Hepatic stellate cell (primary cell): Measurements from ENCODE around the gene SP1.
"Not testable (repeated sequence)": the region's sequence is repeated elsewhere in the genome, so short reads cannot be mapped to it uniquely, and the experiment has no call there.

ENCODE experiments used
- DNase-seq: peaks from one replicate; pipeline ENCODE4 v3.0.0; 2011; ENCODE audit warnings: low spot score

SP1 gene

DNA sequence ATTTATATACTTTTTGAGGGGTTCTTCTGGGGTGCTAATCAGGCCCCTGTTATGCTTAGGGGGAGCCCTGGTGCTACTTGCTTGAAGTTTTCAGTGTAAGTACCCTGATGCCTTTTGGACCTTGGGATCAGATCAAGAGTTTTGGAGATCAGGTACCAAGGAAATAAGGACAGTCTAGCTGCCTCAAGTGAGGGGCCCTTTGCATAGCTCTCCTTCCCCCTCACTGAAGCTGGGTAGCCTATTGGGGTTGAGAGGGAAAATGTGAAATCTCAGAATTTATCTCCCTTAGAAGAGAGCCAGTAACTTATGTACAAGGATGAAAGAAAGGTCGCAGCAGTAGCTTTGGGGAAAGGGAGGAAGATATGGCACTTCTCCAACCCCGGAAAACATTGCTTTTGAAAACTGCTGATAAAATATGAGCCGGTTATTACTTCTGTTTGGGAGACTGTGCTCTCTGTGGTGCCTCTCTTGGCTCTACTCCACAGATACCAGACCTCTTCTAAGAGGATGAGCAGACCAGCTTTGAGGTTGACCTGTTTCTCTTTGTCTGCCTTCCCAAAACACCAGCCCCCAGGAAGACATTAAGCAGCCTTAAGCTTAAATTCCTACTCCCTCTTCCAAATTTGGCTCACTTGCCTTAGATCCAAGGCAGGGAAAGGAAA is 34.9 kb downstream of the SP1 start:
- DNase-seq = no peak

DNA sequence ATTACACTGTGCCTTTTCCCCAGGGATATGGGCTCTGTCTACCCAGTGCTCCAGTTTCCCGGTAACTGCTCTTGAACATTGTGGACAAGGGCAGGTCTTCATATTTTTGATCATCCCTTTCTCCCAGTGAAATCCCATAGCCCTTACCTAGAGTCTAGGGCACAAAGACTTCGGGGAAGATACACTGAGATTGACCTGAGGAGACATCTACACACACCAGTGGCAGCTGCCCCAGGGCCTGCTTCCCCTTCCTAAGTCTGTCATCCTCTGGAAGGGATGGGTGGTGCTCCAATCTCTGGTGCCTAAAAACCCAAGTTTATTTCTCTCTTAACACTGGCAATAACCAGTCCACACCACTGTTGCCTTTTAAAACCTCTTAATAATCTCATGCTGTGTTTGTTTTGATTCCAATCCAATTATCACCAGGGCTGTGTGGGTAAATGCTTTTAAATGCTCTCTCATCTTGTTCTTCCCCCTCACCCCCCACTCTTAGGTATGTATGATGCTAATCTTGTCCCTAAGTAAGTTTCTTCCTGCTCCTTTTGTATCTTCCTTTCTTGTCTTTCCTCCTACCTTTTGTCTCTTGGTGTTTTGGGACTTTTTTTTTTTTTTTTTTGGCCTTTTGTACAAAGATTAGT is 35.9 kb downstream of the SP1 start:
- not testable (repeated sequence) for DNase-seq

DNA sequence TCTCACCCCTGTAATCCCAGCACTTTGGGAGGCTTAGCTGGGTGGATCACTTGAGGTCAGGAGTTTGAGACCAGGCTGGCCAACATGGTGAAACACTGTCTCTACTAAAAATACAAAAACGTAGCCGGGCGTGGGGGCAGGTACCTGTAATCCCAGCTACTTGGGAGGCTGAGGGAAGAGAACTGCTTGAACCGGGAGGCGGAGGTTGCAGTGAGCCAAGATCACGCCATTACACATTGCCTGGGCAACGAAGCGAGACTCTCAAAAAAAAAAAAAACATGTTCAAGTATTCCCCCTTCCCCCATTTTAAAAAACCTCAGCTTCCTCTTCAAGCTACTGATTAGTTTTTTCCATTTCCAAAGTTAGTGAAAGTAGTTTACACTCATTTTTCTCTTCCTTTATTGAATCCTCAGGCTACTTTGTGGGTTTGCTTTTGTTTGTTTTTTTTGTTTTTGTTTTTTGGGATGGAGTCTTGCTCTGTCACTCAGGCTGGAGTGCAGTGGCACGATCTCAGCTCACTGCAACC is 37.4 kb downstream of the SP1 start:
- DNase-seq = not testable (repeated sequence)

DNA sequence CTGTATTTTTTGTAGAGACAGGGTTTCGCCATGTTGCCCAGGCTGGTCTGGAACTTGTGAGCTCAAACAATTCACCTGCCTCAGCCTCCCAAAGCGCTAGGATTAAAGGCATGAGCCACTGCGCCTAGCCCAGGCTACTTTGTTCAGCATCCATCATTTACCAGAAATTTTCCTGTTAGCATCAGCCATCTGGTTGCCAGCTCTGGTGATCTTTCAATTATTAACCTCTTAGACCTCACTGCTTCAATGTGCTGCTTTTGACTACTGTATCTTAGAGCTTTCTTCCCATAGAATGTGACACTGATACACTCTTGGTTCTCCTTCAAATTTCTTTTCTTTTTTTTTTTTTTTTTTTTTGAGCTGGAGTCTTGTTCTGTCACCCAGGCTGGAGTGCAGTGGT is 38.2 kb downstream of the SP1 start:
- no peak for DNase-seq

DNA sequence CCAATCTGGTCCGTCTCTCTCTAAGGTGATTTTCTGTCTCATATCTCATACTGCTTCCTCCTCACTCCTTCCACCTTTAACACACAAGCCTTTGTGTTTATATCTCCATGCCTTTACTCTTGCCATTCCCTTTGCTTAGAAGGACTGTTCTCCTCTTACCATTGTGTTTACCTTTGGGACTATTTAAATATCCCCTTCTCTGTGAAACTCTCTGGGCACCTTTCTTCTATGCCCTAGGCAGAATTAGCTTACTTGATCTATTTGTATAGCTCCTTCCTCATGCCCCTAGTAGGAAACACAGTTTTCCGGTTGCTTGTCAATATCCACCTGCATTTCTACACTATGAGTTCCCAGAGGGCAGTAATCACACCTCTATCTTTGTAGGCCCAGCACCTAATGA is 39.8 kb downstream of the SP1 start:
- DNase-seq = no peak

DNA sequence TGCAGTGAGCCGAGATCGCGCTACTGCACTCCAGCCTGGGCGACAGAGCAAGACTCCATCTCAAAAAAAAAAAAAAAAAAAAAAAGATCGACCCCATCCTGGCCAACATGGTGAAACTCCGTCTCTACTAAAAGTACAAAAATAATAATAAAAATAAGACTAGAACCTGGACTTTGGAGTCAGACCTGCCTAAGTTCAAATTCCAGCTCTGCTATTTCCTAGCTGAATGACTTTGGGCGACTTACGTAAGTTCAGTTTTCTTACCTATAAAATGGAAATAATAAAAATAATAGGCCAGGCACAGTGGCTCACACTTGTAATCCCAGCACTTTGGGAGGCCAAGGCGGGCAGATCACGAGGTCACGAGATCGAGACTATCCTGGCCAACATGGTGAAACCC is 42.3 kb downstream of the SP1 start:
- not testable (repeated sequence) for DNase-seq

DNA sequence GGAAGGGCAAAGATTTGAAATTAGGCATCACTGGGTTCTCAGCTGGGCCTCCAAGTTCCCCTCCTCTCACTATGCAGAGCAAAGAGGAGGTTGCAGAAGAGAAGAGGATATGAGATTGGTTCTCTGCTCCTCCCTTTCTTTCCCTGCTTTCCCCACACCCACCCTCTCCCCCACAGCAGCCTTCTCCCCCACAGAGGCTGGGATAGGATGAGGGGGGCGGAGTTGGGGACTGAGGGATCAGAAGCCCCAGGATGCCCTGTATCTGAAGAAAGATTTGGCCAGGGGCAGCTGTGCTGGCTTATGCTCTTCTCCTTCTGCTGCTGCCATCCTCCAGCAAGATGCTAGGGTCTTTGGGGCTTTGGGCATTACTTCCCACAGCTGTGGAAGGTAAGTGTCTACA is 43.6 kb downstream of the SP1 start, which contains the start of gene AMHR2:
Gene AMHR2, plus strand, starts transcription at position 259 of the 400 bp plus-strand sequence. Its CDS starts 80 bp downstream, at position 339.
- no peak for DNase-seq

DNA sequence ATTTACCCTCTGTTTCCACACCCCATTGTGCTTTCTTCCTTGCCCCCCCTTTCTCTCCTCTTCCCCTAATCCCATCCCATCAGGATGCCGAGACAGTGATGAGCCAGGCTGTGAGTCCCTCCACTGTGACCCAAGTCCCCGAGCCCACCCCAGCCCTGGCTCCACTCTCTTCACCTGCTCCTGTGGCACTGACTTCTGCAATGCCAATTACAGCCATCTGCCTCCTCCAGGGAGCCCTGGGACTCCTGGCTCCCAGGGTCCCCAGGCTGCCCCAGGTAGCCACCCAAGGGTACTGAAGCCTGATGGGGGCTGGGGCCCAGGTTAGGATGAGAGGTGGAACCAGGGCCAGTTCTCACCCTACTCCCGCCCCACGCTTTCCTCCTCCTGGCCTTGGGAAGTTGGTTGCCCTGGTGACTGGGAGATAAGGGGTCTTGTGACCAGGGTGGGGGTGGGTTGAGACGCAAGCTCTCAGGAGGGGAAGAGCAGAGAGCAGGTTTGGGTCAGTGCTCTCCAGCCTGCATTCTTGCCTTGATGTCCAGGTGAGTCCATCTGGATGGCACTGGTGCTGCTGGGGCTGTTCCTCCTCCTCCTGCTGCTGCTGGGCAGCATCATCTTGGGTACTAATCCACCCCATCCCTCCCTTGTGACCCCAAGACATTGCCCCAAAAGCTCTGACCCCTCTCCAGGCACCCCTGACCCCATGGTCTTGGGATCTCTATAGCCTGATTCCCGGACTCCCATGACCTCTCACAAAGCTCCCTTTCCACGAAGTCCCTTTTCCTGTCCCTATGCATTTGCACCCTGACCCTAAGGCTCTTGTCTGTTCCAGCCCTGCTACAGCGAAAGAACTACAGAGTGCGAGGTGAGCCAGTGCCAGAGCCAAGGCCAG is 44.9 kb downstream of the SP1 start:
- DNase-seq = no peak

DNA sequence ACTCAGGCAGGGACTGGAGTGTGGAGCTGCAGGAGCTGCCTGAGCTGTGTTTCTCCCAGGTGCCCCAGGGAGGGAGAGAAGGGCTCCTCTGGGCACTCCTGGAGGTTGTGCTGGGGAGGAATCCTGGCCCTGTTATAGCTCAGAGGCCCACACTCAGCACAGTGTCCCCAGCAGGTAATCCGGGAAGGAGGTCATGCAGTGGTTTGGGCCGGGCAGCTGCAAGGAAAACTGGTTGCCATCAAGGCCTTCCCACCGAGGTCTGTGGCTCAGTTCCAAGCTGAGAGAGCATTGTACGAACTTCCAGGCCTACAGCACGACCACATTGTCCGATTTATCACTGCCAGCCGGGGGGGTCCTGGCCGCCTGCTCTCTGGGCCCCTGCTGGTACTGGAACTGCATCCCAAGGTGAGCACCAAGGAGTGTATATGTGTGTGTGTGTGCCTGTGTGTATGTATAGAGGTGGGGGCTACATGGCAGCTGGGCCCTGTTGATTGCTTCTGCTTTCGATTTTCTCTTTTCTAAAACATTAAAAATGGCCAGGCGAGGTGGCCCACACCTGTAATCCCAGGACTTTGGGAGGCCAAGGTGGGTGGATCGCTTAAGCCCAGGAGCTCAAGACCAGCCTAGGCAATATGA is 45.7 kb downstream of the SP1 start:
- DNase-seq = no peak

DNA sequence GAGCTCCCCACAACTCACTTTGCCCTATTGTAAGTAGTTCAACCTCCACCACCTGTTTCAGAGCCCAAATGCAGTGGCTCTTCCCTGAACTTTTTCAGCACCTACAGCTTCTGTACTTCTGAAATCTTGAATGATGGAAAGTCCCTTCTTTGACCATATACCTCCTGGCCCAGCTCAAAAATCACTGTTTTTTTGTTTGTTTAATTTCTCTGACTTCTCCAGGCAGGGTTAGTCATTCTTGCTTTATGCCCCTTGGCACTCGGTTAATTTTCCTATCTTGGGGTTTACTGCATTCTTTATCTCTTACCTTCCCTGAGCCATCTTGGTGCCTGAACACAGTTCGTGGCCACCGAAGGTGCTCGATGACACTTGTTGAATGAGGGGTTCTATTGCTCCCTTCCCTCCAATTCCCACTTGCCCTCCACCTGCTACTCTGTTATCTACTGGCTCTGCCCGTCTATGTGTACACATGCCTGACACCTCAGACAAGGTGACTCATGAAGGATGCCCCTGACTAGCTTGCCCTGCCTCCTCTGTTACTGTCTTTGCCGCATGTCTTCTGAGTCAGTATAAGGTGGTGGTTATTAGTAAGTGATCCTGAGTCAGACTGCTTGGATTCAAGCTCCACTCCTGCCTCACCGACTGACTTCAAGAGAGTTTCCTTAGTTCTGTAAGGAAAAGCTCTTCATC is 48.1 kb downstream of the SP1 start:
- peak; percentile 72 for DNase-seq

DNA sequence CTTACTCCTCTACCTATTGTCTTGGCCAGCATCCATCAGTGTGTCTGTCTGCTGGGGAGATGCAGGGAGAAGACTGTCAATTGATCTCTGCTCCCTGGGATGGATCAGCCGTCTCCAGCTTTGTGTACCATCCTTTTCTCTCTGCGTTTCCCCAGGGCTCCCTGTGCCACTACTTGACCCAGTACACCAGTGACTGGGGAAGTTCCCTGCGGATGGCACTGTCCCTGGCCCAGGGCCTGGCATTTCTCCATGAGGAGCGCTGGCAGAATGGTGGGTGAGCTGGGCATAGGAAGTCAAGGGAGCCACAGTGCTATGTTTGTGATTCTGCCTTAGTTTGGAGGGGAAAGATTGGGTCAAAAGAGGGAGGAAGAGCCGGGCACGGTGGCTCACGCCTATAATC is 48.8 kb downstream of the SP1 start:
- DNase-seq = no peak

DNA sequence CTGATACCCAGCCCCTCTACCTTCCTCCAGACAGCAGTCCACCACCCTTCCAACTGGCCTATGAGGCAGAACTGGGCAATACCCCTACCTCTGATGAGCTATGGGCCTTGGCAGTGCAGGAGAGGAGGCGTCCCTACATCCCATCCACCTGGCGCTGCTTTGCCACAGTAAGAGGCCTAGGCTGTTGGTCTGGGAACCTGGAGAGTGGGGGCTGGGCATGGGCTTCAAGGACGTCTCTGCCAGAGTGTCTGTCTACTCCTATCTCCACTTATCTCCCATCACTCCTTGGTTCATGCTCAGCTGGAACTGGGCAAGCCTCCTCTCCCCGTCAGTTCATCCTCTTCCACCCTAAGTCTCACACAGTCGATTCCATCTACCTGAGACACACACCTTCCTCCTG is 50.1 kb downstream of the SP1 start:
- no peak for DNase-seq

DNA sequence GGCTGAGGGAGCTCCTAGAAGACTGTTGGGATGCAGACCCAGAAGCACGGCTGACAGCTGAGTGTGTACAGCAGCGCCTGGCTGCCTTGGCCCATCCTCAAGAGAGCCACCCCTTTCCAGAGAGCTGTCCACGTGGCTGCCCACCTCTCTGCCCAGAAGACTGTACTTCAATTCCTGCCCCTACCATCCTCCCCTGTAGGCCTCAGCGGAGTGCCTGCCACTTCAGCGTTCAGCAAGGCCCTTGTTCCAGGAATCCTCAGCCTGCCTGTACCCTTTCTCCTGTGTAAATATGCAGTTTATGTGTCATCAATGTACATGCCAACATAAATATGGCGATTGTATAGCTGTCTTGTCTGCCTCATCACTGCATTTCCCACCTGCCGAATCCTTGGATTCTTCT is 51.2 kb downstream of the SP1 start:
- no peak for DNase-seq

DNA sequence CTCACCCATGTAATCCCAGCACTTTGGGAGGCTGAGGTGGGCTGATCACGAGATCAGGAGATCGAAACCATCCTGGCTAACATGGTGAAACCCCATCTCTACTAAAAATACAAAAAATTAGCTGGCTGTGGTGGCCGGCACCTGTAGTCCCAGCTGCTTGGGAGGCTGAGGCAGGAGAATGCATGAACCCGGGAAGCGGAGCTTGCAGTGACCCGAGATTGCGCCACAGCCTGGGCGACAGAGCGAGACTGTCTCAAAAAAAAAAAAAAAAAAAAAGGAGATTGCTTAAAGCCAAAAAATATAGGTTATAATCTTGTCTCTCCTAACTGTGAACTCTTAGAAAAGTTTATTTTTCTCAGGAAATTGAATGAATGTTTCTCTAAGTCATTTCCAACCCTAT is 55.4 kb downstream of the SP1 start:
- not testable (repeated sequence) for DNase-seq

DNA sequence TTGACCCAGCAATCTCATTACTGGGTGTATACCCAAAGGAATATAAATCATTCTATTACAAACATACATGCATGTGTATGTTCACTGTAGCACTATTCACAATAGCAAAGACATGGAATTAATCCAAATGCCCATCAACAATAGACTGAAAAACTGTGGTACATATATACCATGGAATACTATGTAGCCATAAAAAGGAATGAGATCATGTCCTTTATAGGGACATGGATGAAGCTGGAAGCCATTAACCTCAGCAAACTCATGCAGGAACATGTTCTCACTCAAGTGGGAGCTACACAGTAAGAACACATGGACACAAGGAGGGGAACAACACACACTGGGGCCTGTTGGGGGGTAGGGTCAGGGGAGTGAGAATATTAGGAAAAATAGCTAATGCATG is 59.6 kb downstream of the SP1 start:
- DNase-seq = not testable (repeated sequence)

DNA sequence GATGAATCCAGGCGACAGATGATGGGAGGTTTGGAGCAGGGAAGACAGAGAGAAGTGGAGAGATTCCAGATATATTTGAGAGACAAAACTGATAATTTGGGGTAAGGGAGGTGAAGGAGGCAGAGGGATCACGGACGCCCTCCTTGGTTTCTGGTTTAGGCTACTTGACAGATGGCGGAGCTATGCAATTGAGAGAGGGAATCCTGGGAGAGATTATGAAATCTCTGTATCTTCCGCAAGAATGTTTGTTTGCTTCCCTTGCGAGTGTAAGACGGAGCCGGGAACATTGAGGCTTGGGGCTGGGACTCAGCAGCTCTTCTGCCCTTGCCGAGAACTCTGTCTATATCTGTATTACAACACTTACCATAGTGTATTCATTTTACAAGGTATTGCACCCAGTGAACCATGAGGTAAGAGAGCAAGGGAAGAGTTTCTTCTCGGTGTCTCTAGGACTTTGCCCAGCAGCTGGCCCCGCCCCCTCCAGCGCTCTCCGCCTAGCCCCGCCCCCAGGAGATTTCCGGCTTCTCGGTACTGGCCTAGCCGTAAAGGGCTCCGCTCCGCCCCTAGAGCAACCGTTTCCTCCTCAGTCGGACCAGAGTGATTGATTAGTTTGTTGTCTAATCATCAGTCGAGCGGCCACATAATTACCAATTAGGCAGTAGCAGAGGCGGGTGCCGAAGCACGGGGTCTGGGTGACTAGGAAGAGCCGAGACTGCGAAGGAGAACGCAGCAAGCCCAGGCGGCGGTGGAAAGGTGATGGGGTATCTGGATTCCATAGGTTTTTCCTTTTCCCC is 61.3 kb downstream of the SP1 start, which contains the start of gene PRR13:
Gene PRR13, plus strand, starts transcription at position 695 of the 794 bp plus-strand sequence. CDS start 981 bp downstream, outside the sequence.
- peak; percentile 99 for DNase-seq

DNA sequence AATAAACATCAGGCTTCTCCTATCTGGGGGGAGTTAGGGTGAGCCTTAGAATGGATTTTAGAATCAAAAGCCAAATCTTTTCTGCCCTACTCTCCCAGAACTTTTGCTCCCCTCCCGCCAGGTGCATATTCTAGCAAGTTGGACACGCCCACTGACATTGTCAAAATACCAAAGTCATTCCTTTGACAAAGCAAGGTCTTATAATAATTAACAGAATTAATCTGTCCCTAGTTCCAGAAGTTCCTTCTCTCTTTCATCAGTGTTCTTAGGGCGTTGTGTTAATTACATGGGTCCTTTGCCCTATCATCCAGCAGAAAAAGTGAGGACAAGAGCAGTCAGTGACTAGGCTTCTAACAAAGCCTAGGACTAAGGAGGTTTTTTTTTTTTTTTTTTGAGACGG is 64.0 kb downstream of the SP1 start:
- no peak for DNase-seq

DNA sequence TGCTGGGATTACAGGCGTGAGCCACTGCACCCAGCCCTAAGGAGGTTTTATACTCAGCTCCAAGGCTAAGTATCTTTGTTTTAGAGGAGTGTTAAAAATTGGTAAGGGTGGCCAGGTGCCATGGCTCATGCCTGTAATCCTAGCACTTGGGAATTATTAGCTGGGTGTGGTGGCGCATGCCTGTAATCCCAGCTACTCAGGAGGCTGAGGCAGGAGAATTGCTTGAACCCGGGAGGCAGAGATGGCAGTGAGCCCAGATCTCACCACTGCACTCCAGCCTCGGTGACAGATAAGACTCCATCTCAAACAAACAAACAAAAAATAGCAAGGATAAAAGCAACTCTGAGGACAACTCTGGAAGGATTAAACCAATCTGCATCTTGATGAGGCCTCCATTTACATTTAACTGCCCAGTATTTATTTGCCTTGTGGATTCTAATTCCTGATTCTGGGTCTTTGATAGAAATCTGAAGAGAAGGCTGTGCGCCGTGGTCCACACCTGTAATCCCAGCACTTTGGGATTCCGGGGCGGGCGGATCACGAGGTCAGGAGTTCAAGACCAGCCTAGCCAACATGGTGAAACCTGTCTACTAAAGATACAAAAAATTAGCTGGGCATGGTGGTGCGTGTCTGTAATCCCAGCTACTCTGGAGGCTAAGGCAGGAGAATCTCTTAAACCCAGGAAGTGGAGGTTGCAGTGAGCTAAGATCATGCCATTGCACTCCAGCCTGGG is 64.8 kb downstream of the SP1 start:
- not testable (repeated sequence) for DNase-seq

DNA sequence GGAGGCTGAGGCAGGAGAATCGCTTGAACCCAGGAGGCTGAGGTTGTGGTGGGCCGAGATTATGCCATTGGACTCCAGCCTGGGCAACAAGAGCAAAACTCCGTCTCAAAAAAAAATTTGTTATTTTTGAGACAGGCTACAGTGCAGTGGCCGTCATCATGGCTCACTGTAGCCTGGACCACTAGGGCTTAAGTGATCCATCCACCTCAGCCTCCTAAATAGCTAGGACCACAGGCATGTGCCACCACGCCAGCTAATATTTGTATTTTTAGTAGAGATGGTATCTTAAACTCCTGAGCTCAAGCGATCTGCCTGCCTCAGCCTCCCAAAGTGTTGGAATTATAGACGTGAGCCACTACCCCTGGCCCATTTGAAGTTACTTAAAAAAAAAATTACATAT is 71.0 kb downstream of the SP1 start:
- DNase-seq = no peak

DNA sequence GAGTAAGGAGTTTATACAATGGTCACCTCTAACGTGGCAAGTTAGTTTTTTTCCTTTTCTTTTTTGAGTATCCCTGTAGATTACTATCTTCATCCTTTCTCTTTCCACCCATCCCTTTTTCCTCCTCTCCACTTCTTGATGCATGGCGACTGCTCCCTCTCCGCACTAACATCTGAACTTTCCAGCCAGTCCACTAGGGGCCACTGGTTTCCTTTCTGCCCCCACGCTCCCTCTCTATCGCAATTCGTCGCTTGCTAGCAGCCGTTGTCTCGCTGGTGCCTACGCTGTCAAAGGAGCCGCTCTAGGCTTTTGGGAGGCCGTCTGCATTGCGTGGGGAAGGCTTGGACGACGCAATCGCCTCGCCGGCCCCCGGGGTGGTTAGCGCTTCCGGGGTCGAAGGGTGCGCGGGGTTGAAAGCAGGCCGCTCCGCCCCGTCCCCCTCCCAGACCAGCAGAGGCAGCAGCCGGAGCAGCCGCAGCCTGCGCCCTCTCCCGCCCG is 71.7 kb downstream of the SP1 start, which contains the start of gene PCBP2:
Gene PCBP2, plus strand, starts transcription at position 442 of the 498 bp plus-strand sequence. CDS start 2,699 bp downstream, outside the sequence.
- DNase-seq = peak; percentile 98
